Measurements from ENCODE around the gene GADL1.
A peak's percentile ranks its signal among the peaks of the same experiment; 100 is the strongest.

Gene GADL1

GRCh38 chr3:30768703-30769550 is 125.5 kb downstream of the GADL1 start:
- Histone ChIP-seq H3K36me3 (ENCODE audit: control insufficient read depth, insufficient read depth, low read length) (no peaks in the 10 kb centered on the region), H3K27me3 (replicated peaks; ENCODE audit: control insufficient read depth, insufficient read depth, low read length) (no peaks in the 10 kb centered on the region; the same call in 1 of the 2 replicates), H3K4me3 (replicated peaks; ENCODE audit: low read depth, low read length) (no peak overlapping the region)
- TF ChIP-seq CTCF (IDR thresholded peaks at IDR 0.05; ENCODE audit: insufficient read depth, low read length, poor library complexity, severe bottlenecking): peak; percentile 85
- no peak for DNase-seq (ENCODE audit: extremely low read depth, insufficient read length)

GRCh38 chr3:30768046-30768445 is 126.4 kb downstream of the GADL1 start:
- no peak overlapping the region for H3K4me3 ChIP-seq (replicated peaks; ENCODE audit: low read depth, low read length)
- TF ChIP-seq CTCF (IDR thresholded peaks at IDR 0.05; ENCODE audit: insufficient read depth, low read length, poor library complexity, severe bottlenecking): no peak
- no peak for DNase-seq (ENCODE audit: extremely low read depth, insufficient read length)
- H3K36me3 ChIP-seq (ENCODE audit: control insufficient read depth, insufficient read depth, low read length): no peaks in the 10 kb centered on the region
- no peaks in the 10 kb centered on the region; the same call in 1 of the 2 replicates for H3K27me3 ChIP-seq (replicated peaks; ENCODE audit: control insufficient read depth, insufficient read depth, low read length)

- no peak for TF ChIP-seq CTCF (IDR thresholded peaks at IDR 0.05; ENCODE audit: insufficient read depth, low read length, poor library complexity, severe bottlenecking)
- no peak for DNase-seq (ENCODE audit: extremely low read depth, insufficient read length)
- Histone ChIP-seq H3K27me3 (replicated peaks; ENCODE audit: control insufficient read depth, insufficient read depth, low read length) (no peaks in the 10 kb centered on the region; the same call in 1 of the 2 replicates), H3K4me3 (replicated peaks; ENCODE audit: low read depth, low read length) (no peak overlapping the region), H3K36me3 (ENCODE audit: control insufficient read depth, insufficient read depth, low read length) (no peaks in the 10 kb centered on the region)
Measured at GRCh38 chr3:30766522-30766921, 127.9 kb downstream of the GADL1 start.

- H3K36me3 ChIP-seq (ENCODE audit: control insufficient read depth, insufficient read depth, low read length): no peaks in the 10 kb centered on the region
- no peak overlapping the region for H3K4me3 ChIP-seq (replicated peaks; ENCODE audit: low read depth, low read length)
- no peak for DNase-seq (ENCODE audit: extremely low read depth, insufficient read length)
- no peak for TF ChIP-seq CTCF (IDR thresholded peaks at IDR 0.05; ENCODE audit: insufficient read depth, low read length, poor library complexity, severe bottlenecking)
- H3K27me3 ChIP-seq (replicated peaks; ENCODE audit: control insufficient read depth, insufficient read depth, low read length): no peaks in the 10 kb centered on the region; the same call in 1 of the 2 replicates
Measured at GRCh38 chr3:30764891-30765290, 129.6 kb downstream of the GADL1 start.

GRCh38 chr3:30764281-30764680 is 130.2 kb downstream of the GADL1 start:
- Histone ChIP-seq H3K36me3 (ENCODE audit: control insufficient read depth, insufficient read depth, low read length) (no peaks in the 10 kb centered on the region), H3K4me3 (replicated peaks; ENCODE audit: low read depth, low read length) (no peak overlapping the region), H3K27me3 (replicated peaks; ENCODE audit: control insufficient read depth, insufficient read depth, low read length) (no peaks in the 10 kb centered on the region)
- no peak for DNase-seq (ENCODE audit: extremely low read depth, insufficient read length)
- no peak for TF ChIP-seq CTCF (IDR thresholded peaks at IDR 0.05; ENCODE audit: insufficient read depth, low read length, poor library complexity, severe bottlenecking)
